ENCODE measurements around the gene PI4KA.
"Not testable (repeated sequence)": the region's sequence is repeated elsewhere in the genome, so short reads cannot be mapped to it uniquely, and the experiment has no call there.

PI4KA gene

DNA sequence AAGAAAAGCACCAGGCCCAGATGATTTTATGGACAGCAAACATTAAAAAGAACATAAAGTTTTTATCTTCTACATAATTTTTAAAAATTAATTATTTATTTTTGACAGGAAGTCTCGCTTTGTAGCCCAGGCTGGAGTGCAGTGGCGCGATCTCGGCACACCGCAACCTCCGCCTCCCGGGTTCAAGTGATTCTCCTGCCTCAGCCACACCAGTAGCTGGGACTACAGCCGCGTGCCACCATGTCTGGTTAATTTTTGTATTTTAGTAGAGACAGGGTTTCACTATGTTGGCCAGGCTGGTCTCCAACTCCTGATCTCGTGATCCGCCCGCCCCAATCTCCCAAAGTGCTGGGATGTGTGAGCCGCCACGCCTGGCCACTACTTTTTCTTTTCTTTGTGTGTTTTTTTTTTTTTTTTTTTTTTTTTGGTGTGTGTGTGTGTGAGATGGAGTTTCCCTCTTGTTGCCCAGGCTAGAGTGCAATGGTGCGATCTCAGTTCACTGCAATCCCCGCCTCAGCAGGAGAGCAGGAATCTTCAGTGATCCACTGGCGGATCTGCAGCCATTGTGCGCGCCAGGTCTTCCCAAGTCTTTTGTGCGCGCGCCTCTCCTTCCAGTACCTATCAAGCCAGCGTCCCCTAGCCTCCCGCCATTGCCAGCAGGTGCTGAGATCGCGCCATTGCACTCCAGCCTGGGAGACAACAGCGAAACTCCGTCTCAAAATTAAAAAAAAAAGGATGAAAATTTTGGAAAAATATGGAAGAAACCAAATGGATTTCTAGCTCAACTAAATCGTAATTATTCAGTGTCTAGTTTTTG is 171.0 kb downstream of the PI4KA start:
- DNase-seq, result not testable (repeated sequence)

- DNase-seq, result not testable (repeated sequence)
These were observed 172.8 kb downstream of the PI4KA start for GRCh38 chr22:20685764-20686163.

- DNase-seq, result not testable (repeated sequence)
These were observed 179.7 kb downstream of the PI4KA start for GRCh38 chr22:20678792-20679435.

DNA sequence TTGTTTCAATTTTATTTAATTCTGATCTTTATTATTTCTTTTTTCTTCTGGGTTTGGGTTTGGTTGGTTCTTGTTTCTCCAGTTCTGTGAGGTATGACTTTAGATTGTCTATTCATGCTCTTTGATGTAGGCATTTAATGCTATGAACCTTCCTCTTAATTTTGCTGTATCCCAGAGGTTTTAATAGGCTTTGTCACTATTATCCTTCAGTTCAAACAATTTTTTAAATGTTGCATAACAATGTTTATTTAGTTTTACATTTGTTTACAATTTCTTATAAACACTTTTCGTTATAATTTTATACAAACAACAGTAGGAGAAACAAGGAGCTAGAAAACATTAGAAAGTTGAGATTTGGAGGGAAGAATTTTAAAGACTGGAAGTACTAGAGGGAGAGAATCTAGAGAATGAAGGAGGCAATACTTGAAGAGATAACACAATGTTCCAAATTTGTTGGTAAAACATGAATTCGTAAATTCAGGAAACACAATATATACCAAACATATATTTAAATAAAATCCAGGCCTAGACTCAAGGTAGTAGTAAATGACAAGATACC is 180.8 kb downstream of the PI4KA start:
- no peak for DNase-seq

DNA sequence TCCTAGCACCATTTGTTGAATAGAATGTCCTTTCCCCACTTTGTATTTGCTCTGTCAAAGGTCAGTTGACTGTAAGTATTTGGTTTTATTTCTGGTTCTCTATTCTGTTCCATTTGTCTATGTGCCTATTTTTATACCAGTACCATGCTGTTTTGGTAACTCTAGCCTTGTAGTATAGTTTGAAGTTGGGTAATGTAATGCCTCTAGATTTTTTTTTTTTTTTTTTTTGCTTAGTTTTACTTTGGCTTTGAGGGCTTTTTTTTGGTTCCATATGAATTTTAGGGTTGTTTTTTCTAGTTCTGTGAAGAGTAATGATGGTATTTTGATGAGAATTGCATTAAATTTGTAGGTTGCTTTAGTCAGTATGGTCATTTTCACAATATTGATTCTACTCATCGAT is 183.0 kb downstream of the PI4KA start:
- not testable (repeated sequence) for DNase-seq

DNA sequence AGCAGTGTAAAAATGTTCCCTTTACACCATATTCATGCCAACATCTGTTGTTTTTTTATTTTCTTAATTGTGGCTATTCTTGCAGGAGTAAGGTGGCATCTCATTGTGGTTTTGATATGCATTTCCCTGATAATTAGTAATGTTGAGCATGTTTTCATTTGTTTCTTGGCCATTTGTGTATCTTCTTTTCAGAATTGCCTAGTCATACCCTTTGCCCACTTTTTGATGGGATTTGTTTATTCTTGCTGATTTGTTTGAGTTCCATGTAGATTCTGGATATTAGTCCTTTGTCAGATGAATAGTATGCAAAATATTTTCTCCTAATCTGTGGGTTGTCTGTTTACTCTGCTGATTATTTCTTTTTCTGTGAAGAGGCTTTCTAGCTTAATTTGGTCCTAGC is 183.6 kb downstream of the PI4KA start:
- no peak for DNase-seq

- DNase-seq, result no peak
These were observed 185.1 kb downstream of the PI4KA start for GRCh38 chr22:20673295-20674195.

- DNase-seq, result no peak
These were observed 185.9 kb downstream of the PI4KA start for GRCh38 chr22:20672732-20673131.

GRCh38 chr22:20672082-20672424 is 186.6 kb downstream of the PI4KA start:
- no peak for DNase-seq

GRCh38 chr22:20671409-20672081 is 187.1 kb downstream of the PI4KA start:
- DNase-seq, result no peak

- DNase-seq, result not testable (repeated sequence)
These were observed 188.0 kb downstream of the PI4KA start for GRCh38 chr22:20670457-20671261.

GRCh38 chr22:20669884-20670283 is 188.7 kb downstream of the PI4KA start:
- not testable (repeated sequence) for DNase-seq

- not testable (repeated sequence) for DNase-seq
These were observed 189.1 kb downstream of the PI4KA start for GRCh38 chr22:20669471-20669870.

DNA sequence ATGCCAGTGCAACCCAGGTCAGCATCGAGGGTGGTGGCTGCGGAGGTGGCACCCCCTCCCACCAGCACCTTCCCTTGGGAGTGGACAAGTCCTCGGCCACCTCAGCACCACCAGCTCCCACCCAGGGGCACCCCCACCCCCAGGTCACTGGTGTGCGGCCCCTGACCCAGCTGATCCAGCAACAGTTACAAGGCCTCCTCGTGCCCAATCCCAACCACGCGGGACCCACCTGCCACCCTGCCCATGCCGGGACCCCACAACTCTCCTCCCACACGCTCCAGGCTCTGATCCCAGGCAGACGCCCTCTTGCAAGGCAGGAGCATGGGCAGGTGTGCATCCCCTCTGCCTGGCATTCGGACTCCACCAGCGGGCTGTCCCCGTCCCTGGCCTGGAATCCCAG is 189.8 kb downstream of the PI4KA start:
- DNase-seq, result not testable (repeated sequence)

- not testable (repeated sequence) for DNase-seq
These were observed 190.4 kb downstream of the PI4KA start for GRCh38 chr22:20668226-20668625.

DNA sequence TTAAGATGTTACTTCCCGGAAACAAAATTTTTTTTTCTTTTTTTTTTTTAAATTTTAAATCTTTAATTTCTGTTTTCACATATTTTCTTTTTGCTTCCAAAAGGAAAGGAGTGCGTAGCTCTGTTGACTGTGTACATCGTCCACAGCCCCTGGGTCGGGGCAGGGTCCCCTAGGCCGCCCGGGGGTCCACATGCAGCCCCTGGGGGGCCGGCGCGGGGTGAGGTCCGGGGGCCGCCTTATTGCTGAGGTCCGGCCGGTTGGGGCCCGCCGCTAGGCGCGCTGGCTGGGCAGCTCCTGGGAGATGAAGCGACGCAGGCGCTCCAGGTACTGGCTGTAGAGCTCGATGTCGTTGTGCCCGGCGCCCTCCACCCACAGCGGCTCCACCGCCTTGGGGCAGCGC is 191.1 kb downstream of the PI4KA start:
- DNase-seq, result not testable (repeated sequence)

DNA sequence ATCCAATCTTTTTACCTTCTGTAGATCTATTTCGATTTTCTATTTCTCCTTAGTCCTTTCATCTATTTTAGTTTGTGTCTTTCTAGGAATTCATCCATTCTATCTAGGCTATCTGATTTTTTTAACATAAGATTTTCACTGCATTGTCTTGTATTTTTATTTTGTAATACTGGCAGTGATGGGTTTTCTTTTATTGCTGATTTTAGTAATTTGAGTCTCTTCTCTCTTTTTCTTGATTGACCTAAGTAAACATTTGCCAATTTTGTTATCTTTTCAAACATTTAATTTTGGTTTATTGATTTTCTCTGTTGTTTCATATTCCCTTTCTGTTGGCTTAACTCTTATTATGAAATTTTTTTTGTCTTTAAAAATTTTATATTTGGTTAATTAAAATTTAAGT is 192.1 kb downstream of the PI4KA start:
- no peak for DNase-seq

GRCh38 chr22:20664594-20664959 is 194.0 kb downstream of the PI4KA start:
- no peak for DNase-seq

DNA sequence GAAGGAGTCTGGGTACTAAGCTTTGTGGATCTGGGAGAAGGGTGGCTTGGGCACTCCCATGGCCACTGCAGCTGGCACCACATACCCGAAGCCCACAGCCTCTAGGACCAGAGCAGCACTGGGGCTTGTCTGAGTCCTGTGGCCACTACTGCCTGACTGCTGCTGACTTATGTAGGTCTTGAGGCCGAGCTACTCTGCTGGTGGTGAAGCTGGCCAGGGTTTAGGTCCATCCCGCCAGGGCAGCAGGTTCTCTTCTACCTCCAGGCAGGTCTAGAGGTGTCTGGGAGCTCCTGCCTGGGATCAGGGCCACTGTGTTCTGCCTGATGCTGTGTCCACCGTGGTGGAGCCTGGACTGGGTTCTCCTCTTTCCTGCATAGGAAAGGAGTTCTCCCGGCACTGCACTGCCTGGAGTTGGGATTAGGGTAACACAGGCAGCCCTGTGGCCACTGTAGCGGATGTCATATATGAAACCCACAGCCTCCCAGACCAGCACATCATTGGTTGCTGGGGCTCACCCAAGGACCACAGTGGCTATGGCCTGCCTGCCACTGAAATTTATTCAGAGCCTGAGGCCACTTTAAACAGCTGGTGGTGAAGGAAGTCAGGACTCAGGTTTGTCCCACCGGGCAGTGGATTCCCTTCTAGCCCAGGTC is 194.5 kb downstream of the PI4KA start:
- DNase-seq, result no peak

GRCh38 chr22:20663137-20663828 is 195.3 kb downstream of the PI4KA start:
- DNase-seq, result no peak

All from NCI-H2081 treated with DMSO at 0.1 percent for 48 hours (cell line).